Gastrocnemius medialis (tissue), 4 donors: ENCODE data around the gene KDM4C. TPM values are rescaled to one million over a fixed set of nuclear protein-coding genes. Genes with fewer than 3 reads are reported as not detected.

Experiments used
- ATAC-seq, 2 donors: fragments of 150-250 bp; one replicate each; pipeline ENCODE4 v1.9.1; 2016
- DNase-seq, 2 donors: peaks; one replicate each; pipeline ENCODE4 v3.0.0-alpha.2; 2019
- H3K27ac ChIP-seq, 4 donors: fragments of 200-600 bp; sonication (generic); 1 replicate in 1 of 4; 2 replicates in 3 of 4; pipeline ENCODE4 v1.5.1; 2016 to 2018; ENCODE audit warnings: mild to moderate bottlenecking in 2 of 4, moderate library complexity in 1 of 4
- H3K27me3 ChIP-seq, 3 donors: fragments of 200-600 bp; sonication (generic) in 2 of 3; 1 replicate in 1 of 3; 2 replicates in 2 of 3; pipeline versions ENCODE4 v1.5.1 to v1.6.0; 2016 to 2019; ENCODE audit warnings: mild to moderate bottlenecking in 1 of 3, moderate library complexity in 1 of 3
- H3K36me3 ChIP-seq, 2 donors: fragments of 200-600 bp; sonication (generic) in 1 of 2; one replicate each; pipeline ENCODE4 v1.5.1; 2017 to 2018
- H3K4me1 ChIP-seq, 2 donors: fragments of 200-600 bp; sonication (generic) in 1 of 2; one replicate each; pipeline ENCODE4 v1.5.1; 2016 to 2017; ENCODE audit warnings: mild to moderate bottlenecking in 2 of 2
- H3K4me3 ChIP-seq, 4 donors: fragments of 200-600 bp; sonication (generic) in 3 of 4; 1 replicate in 1 of 4; 2 replicates in 3 of 4; pipeline ENCODE4 v1.5.1; 2016 to 2019; ENCODE audit warnings: mild to moderate bottlenecking in 2 of 4
- H3K9me3 ChIP-seq, 3 donors: fragments of 200-600 bp; sonication (generic) in 2 of 3; 1 replicate in 1 of 3; 2 replicates in 2 of 3; pipeline ENCODE4 v1.5.1; 2016 to 2019
- CTCF ChIP-seq, 5 experiments: fragments of 450-650 bp in 3 of 5; fragments of 200-600 bp in 2 of 5; sonication (generic) in 2 of 5; IDR thresholded peaks in 4 of 5; conservative IDR thresholded peaks in 1 of 5; 1 replicate in 4 of 5; 2 replicates in 1 of 5; pipeline ENCODE4 v1.5.1; 2016 to 2019; ENCODE audit warnings: antibody characterized with exemption in 5 of 5, mild to moderate bottlenecking in 3 of 5, moderate library complexity in 3 of 5
- POLR2A ChIP-seq, 2 donors: fragments of 450-650 bp; IDR thresholded peaks; one replicate each; pipeline ENCODE4 v1.6.1; 2017; ENCODE audit warnings: antibody characterized with exemption in 2 of 2, mild to moderate bottlenecking in 2 of 2, moderate library complexity in 2 of 2
- in situ Hi-C, 4 donors: fragments of 200-750 bp; cut with MboI; loops; one replicate each; pipeline versions ENCODE4 v1.15.0 to v1.8.0; 2017; ENCODE audit warnings: low sequenced_read_pairs in 4 of 4
- intact Hi-C: fragments of 100-400 bp; cut with DNase I; formaldehyde crosslinking; loops from one replicate; pipeline ENCODE4 v1.15.1; 2023; ENCODE audit warnings: low total_unique reads
- total RNA-seq, 4 donors: library from RNA; depleted of rRNA; stranded (reverse); fragments of >200 nt; gene quantifications; one replicate each; pipeline versions ENCODE4 v1.1.0 to v1.2.3, GENCODE V29; 2016

KDM4C gene
- total RNA-seq, 4 donors from 2014 or later, result 7.7 to 23.3 (median 10.0) TPM

GRCh38 chr9:6973762-6974161 is 216.0 kb downstream of the KDM4C start:
- H3K36me3 ChIP-seq, result no peaks in the 10 kb centered on the region
- H3K27ac ChIP-seq, result no peak overlapping the region
- DNase-seq (no peak), ATAC-seq (no peak)
- intact Hi-C loops (no loop called here), in situ Hi-C loops (no loop called here)
- no peak overlapping the region for H3K4me3 ChIP-seq
- no peaks in the 10 kb centered on the region for H3K4me1 ChIP-seq
- H3K9me3 ChIP-seq, result no peaks in the 10 kb centered on the region
- H3K27me3 ChIP-seq, result no peaks in the 10 kb centered on the region
- TF ChIP-seq POLR2A (IDR thresholded peaks at IDR 0.05) (no peak), CTCF (IDR thresholded peaks at IDR 0.05 in 4 of 5, conservative IDR thresholded peaks at IDR 0.05 in 1 of 5) (no peak)

GRCh38 chr9:6975198-6975597 is 217.4 kb downstream of the KDM4C start:
- in situ Hi-C loops, result no loop called here
- Histone ChIP-seq H3K9me3 (no peaks in the 10 kb centered on the region), H3K4me3 (no peak overlapping the region), H3K27me3 (no peaks in the 10 kb centered on the region), H3K4me1 (no peaks in the 10 kb centered on the region), H3K36me3 (no peaks in the 10 kb centered on the region), H3K27ac (no peak overlapping the region)
- no peak for TF ChIP-seq POLR2A (IDR thresholded peaks at IDR 0.05)
- TF ChIP-seq CTCF (IDR thresholded peaks at IDR 0.05 in 4 of 5, conservative IDR thresholded peaks at IDR 0.05 in 1 of 5), result no peak
- DNase-seq, result no peak
- ATAC-seq, result no peak
- intact Hi-C loops, result no loop called here

GRCh38 chr9:6977761-6978160 is 220.0 kb downstream of the KDM4C start:
- Histone ChIP-seq H3K4me3 (no peak overlapping the region), H3K27ac (no peak overlapping the region), H3K36me3 (no peaks in the 10 kb centered on the region), H3K9me3 (no peaks in the 10 kb centered on the region), H3K4me1 (no peaks in the 10 kb centered on the region), H3K27me3 (no peaks in the 10 kb centered on the region)
- in situ Hi-C loops, result no loop called here
- intact Hi-C loops, result no loop called here
- TF ChIP-seq CTCF (IDR thresholded peaks at IDR 0.05 in 4 of 5, conservative IDR thresholded peaks at IDR 0.05 in 1 of 5), result no peak
- no peak for TF ChIP-seq POLR2A (IDR thresholded peaks at IDR 0.05)
- ATAC-seq, result no peak
- no peak for DNase-seq

- H3K4me3 ChIP-seq, result no peak overlapping the region
- in situ Hi-C loops, result no loop called here
- H3K4me1 ChIP-seq, result no peaks in the 10 kb centered on the region
- H3K36me3 ChIP-seq, result no peaks in the 10 kb centered on the region
- H3K27me3 ChIP-seq, result no peaks in the 10 kb centered on the region
- no peak for ATAC-seq
- no peak for TF ChIP-seq POLR2A (IDR thresholded peaks at IDR 0.05)
- TF ChIP-seq CTCF (IDR thresholded peaks at IDR 0.05 in 4 of 5, conservative IDR thresholded peaks at IDR 0.05 in 1 of 5), result no peak
- DNase-seq, result no peak
- intact Hi-C loops, result no loop called here
- H3K27ac ChIP-seq, result no peak overlapping the region
- no peaks in the 10 kb centered on the region for H3K9me3 ChIP-seq
Measured at GRCh38 chr9:6978591-6978990, 220.8 kb downstream of the KDM4C start.

GRCh38 chr9:6984941-6985578 is 227.3 kb downstream of the KDM4C start:
- no peaks in the 10 kb centered on the region for H3K4me1 ChIP-seq
- intact Hi-C loops (no loop called here), in situ Hi-C loops (no loop called here)
- DNase-seq, result no peak
- no peak for ATAC-seq
- no peaks in the 10 kb centered on the region for H3K27me3 ChIP-seq
- H3K4me3 ChIP-seq, result no peak overlapping the region
- no peaks in the 10 kb centered on the region for H3K9me3 ChIP-seq
- no peak for TF ChIP-seq POLR2A (IDR thresholded peaks at IDR 0.05)
- no peak for TF ChIP-seq CTCF (IDR thresholded peaks at IDR 0.05 in 4 of 5, conservative IDR thresholded peaks at IDR 0.05 in 1 of 5)
- peaks cover 4 to 41% of the 10 kb centered on the region in 2 donors for H3K36me3 ChIP-seq
- no peak overlapping the region for H3K27ac ChIP-seq
